Esophagus muscularis mucosa (tissue), 4 donors: ENCODE measurements around the gene SEL1L. TPM values are rescaled to one million over a fixed set of nuclear protein-coding genes. Genes with fewer than 3 reads are reported as not detected.
"Not testable (repeated sequence)": the region's sequence is repeated elsewhere in the genome, so short reads cannot be mapped to it uniquely, and the experiment has no call there.

Experiments used
- DNase-seq: peaks from one replicate; pipeline ENCODE4 v3.0.0-alpha.2; 2017; ENCODE audit errors: extremely low spot score
- H3K27ac ChIP-seq, 4 donors: fragments of 200-600 bp; sonication (generic); replicated peaks in 1 of 4; 1 replicate in 3 of 4; 2 replicates in 1 of 4; pipeline ENCODE4 v1.5.1; 2016 to 2019; ENCODE audit warnings: mild to moderate bottlenecking in 1 of 4
- H3K27me3 ChIP-seq, 4 donors: fragments of 200-600 bp; sonication (generic); one replicate each; pipeline versions ENCODE4 v1.5.1 to v1.6.0; 2016 to 2019
- H3K36me3 ChIP-seq, 4 donors: fragments of 200-600 bp; sonication (generic); one replicate each; pipeline ENCODE4 v1.5.1; 2016 to 2019
- H3K4me1 ChIP-seq, 4 donors: fragments of 200-600 bp; sonication (generic); one replicate each; pipeline ENCODE4 v1.5.1; 2016 to 2019
- H3K4me3 ChIP-seq, 4 donors: fragments of 200-600 bp; sonication (generic); 1 replicate in 2 of 4; 2 replicates in 2 of 4; pipeline ENCODE4 v1.5.1; 2016 to 2019; ENCODE audit warnings: mild to moderate bottlenecking in 4 of 4, moderate library complexity in 1 of 4
- H3K9me3 ChIP-seq, 4 donors: fragments of 200-600 bp; sonication (generic); 1 replicate in 3 of 4; 2 replicates in 1 of 4; pipeline ENCODE4 v1.5.1; 2016 to 2019
- CTCF ChIP-seq, 3 experiments: fragments of 200-600 bp in 2 of 3; fragments of 450-650 bp in 1 of 3; sonication (generic) in 2 of 3; IDR thresholded peaks; one replicate each; pipeline ENCODE4 v1.5.1; 2017 to 2019; ENCODE audit warnings: antibody characterized with exemption in 3 of 3, mild to moderate bottlenecking in 2 of 3, moderate library complexity in 1 of 3
- EP300 ChIP-seq: sonication (generic); formaldehyde crosslinking; IDR thresholded peaks from one replicate; pipeline ENCODE4 v1.6.1; 2017; ENCODE audit warnings: antibody characterized with exemption
- POLR2A ChIP-seq: fragments of 450-650 bp; IDR thresholded peaks from one replicate; pipeline ENCODE4 v1.6.1; 2017; ENCODE audit warnings: antibody characterized with exemption, moderate library complexity, mild to moderate bottlenecking, low read depth
- POLR2AphosphoS5 ChIP-seq, 2 donors: sonication (generic); formaldehyde crosslinking; IDR thresholded peaks; one replicate each; pipeline ENCODE4 v1.6.1; 2017; ENCODE audit warnings: antibody characterized with exemption in 2 of 2
- WGBS: methylation state at CpG from one replicate; pipeline ENCODE4 v1.1.5; 2018; 5-methylcytosine and 5-hydroxymethylcytosine counted together
- intact Hi-C: fragments of 100-400 bp; cut with DNase I; formaldehyde crosslinking; loops from one replicate; pipeline ENCODE4 v1.15.1; 2023
- total RNA-seq, 4 donors: library from RNA; depleted of rRNA; stranded (reverse); fragments of >200 nt; gene quantifications; one replicate each; pipeline versions ENCODE4 v1.1.0 to v1.2.1, GENCODE V29; 2016

The SEL1L gene
- total RNA-seq, 4 donors from 2014 or later: 54.2 to 64.2 (median 55.6) TPM

- TF ChIP-seq CTCF (IDR thresholded peaks at IDR 0.05) (no peak), POLR2A (no peak), EP300 (no peak), POLR2AphosphoS5 (IDR thresholded peaks at IDR 0.05) (no peak)
- no peak overlapping the region for H3K4me3 ChIP-seq
- no peak for DNase-seq
- no peak overlapping the region for H3K27ac ChIP-seq
- H3K36me3 ChIP-seq: no peaks in the 10 kb centered on the region
- H3K9me3 ChIP-seq: no peaks in the 10 kb centered on the region
- WGBS: 70% methylated on average over 5 of the region's 5 CpGs
- intact Hi-C loops: no loop called here
- H3K27me3 ChIP-seq: peaks cover 0 to 77% (median 2%) of the 10 kb centered on the region in 4 donors
- peaks cover 1 to 12% (median 7%) of the 10 kb centered on the region in 4 donors for H3K4me1 ChIP-seq
Observed at GRCh38 chr14:81430235-81430634, 103.4 kb downstream of the SEL1L start.

- DNase-seq, H3K36me3 ChIP-seq, H3K27ac ChIP-seq, H3K9me3 ChIP-seq, H3K4me1 ChIP-seq, intact Hi-C loops, H3K4me3 ChIP-seq: not testable (repeated sequence)
- H3K27me3 ChIP-seq: peaks cover 0 to 72% (median 0%) of the 10 kb centered on the region in 4 donors
- WGBS: 91% methylated on average over 11 of the region's 11 CpGs
Observed at GRCh38 chr14:81429749-81430148, 103.9 kb downstream of the SEL1L start.

- H3K4me1 ChIP-seq: peaks cover 0 to 8% (median 5%) of the 10 kb centered on the region in 4 donors
- H3K9me3 ChIP-seq: no peaks in the 10 kb centered on the region
- intact Hi-C loops: no loop called here
- H3K36me3 ChIP-seq: no peaks in the 10 kb centered on the region
- no peak for TF ChIP-seq POLR2AphosphoS5 (IDR thresholded peaks at IDR 0.05)
- no peak for TF ChIP-seq POLR2A
- TF ChIP-seq CTCF (IDR thresholded peaks at IDR 0.05): no peak
- TF ChIP-seq EP300: no peak
- DNase-seq: no peak
- no peak overlapping the region for H3K4me3 ChIP-seq
- peaks cover 0 to 65% (median 0%) of the 10 kb centered on the region in 4 donors for H3K27me3 ChIP-seq
- 83% methylated on average over 1 of the region's 1 CpG for WGBS
- no peak overlapping the region for H3K27ac ChIP-seq
Observed at GRCh38 chr14:81429028-81429427, 104.6 kb downstream of the SEL1L start.

GRCh38 chr14:81427348-81428058, 106.2 kb downstream of the SEL1L start:
- intact Hi-C loops: no loop called here
- Histone ChIP-seq H3K27me3 (peaks cover 0 to 51% (median 0%) of the 10 kb centered on the region in 4 donors), H3K4me3 (no peak overlapping the region), H3K36me3 (no peaks in the 10 kb centered on the region), H3K9me3 (no peaks in the 10 kb centered on the region), H3K27ac (peak overlapping the region in 2 of 4 donors; percentile 7 to 18), H3K4me1 (peaks cover 0 to 14% (median 8%) of the 10 kb centered on the region in 4 donors)
- TF ChIP-seq POLR2AphosphoS5 (IDR thresholded peaks at IDR 0.05) (peak in 1 of 2 donors; percentile 14), CTCF (IDR thresholded peaks at IDR 0.05) (no peak)
- no peak for DNase-seq
- 22% methylated on average over 8 of the region's 8 CpGs for WGBS

- peak overlapping the region; percentile 19 to 58 (median 36) for H3K27ac ChIP-seq
- DNase-seq: no peak
- 54% methylated on average over 4 of the region's 6 CpGs for WGBS
Observed at GRCh38 chr14:81423504-81423903, 110.1 kb downstream of the SEL1L start.

More at GRCh38 chr14:81423504-81423903, 110.1 kb downstream of the SEL1L start:
- Histone ChIP-seq H3K27me3 (peaks cover 0 to 15% (median 0%) of the 10 kb centered on the region in 4 donors), H3K4me1 (peaks cover 0 to 14% (median 8%) of the 10 kb centered on the region in 4 donors), H3K9me3 (no peaks in the 10 kb centered on the region), H3K4me3 (no peak overlapping the region), H3K36me3 (no peaks in the 10 kb centered on the region)
- intact Hi-C loops: no loop called here
- TF ChIP-seq EP300 (no peak), POLR2A (no peak)

Other genes starting within 250 kb of the SEL1L start
- gene STON2, start 133.5 kb downstream of the SEL1L start, total RNA-seq: 1 to 10 TPM; 7.6 to 9.6 (median 8.8) TPM